Germinal center (tissue), 1 donor: ENCODE data around the gene PTP4A2.
A peak's percentile ranks its signal among the peaks of the same experiment; 100 is the strongest.

Experiments
- DNase-seq: peaks from one replicate; pipeline ENCODE4 v3.0.0; 2012; ENCODE audit warnings: mixed read lengths, low spot score

The PTP4A2 gene

GRCh38 chr1:31938184-31938975, at the start of gene PTP4A2:
Gene PTP4A2 (minus strand): TSS chr1:31938368. CDS start chr1:31919065, 19,303 bp downstream.
- peak; percentile 97 for DNase-seq

GRCh38 chr1:31987135-31987619, 49.0 kb upstream of the PTP4A2 start:
- DNase-seq = no peak

GRCh38 chr1:31985430-31985829, 47.3 kb upstream of the PTP4A2 start:
- DNase-seq = no peak

GRCh38 chr1:31984419-31985347, 46.5 kb upstream of the PTP4A2 start:
- no peak for DNase-seq

- no peak for DNase-seq
Measured at GRCh38 chr1:31981972-31982371, 43.8 kb upstream of the PTP4A2 start.

- DNase-seq = no peak
Measured at GRCh38 chr1:31981456-31981839, 43.3 kb upstream of the PTP4A2 start.

- DNase-seq = peak; percentile 36
Measured at GRCh38 chr1:31980835-31981455, 42.8 kb upstream of the PTP4A2 start.

GRCh38 chr1:31978843-31979400, 40.8 kb upstream of the PTP4A2 start:
- no peak for DNase-seq

- DNase-seq = no peak
Measured at GRCh38 chr1:31977385-31978131, 39.4 kb upstream of the PTP4A2 start.

GRCh38 chr1:31976401-31976800, 38.2 kb upstream of the PTP4A2 start:
- no peak for DNase-seq

- DNase-seq = no peak
Measured at GRCh38 chr1:31970873-31971272, 32.7 kb upstream of the PTP4A2 start.

- no peak for DNase-seq
Measured at GRCh38 chr1:31961536-31961935, 23.4 kb upstream of the PTP4A2 start.

GRCh38 chr1:31959521-31960340, 21.6 kb upstream of the PTP4A2 start:
- DNase-seq = no peak

GRCh38 chr1:31957701-31958674, 19.8 kb upstream of the PTP4A2 start:
- no peak for DNase-seq

- DNase-seq = peak; percentile 42
Measured at GRCh38 chr1:31955917-31956736, 18.0 kb upstream of the PTP4A2 start.

GRCh38 chr1:31954607-31955283, 16.6 kb upstream of the PTP4A2 start:
- DNase-seq = no peak

GRCh38 chr1:31952825-31953220, 14.7 kb upstream of the PTP4A2 start:
- no peak for DNase-seq

- DNase-seq = no peak
Measured at GRCh38 chr1:31951276-31951675, 13.1 kb upstream of the PTP4A2 start.
